ENCODE results near the gene BCL3. TPM values are rescaled to one million over a fixed set of nuclear protein-coding genes. Genes with fewer than 3 reads are reported as not detected.

The BCL3 gene
- total and polyA plus RNA-seq, 7 experiments from 2014 or later: 3.3 to 107 (median 15.0) TPM

DNA sequence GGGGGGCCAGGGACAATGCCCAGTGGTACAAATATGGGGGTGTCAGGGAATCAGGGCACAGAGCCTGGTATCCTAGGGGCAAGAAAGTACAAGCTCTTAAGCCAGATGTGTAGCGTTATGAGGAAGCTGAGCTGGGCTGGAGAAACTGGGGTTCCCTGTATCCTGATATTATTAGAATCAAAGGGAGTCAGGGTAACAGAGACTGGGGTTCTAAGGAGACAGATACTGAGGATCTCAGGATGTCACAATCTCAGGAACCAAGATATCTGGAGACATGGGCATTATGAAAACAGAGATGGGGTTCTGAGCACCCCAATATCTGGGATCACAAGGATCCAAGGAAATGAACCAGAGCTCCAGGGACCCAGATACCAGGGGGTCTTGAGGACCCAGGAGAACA is 784 bp downstream of the BCL3 start:
- Mint-ChIP-seq H3K36me3 (peaks cover 0 to 46% (median 5%) of the 10 kb centered on the region in 5 donors), H3K4me1 (peaks cover 43 to 72% (median 57%) of the 10 kb centered on the region in 7 donors), H3K27ac (peak overlapping the region; percentile 80 to 99 (median 97)), H3K9me3 (no peaks in the 10 kb centered on the region), H3K4me3 (peak overlapping the region; percentile 89 to 96 (median 93)), H3K27me3 (peaks cover 0 to 6% (median 0%) of the 10 kb centered on the region in 5 donors)
- Histone ChIP-seq H3K9me3 (ENCODE audit: control insufficient read depth in 2 of 3, low read length in 3 of 3) (no peaks in the 10 kb centered on the region), H3K36me3 (ENCODE audit: control insufficient read depth in 2 of 3, insufficient read depth in 3 of 3, low read length in 3 of 3) (no peaks in the 10 kb centered on the region), H3K27ac (ENCODE audit: low read depth, low read length) (peak overlapping the region; percentile 97), H3K27me3 (ENCODE audit: control insufficient read depth in 2 of 2, insufficient read depth in 2 of 2, low read length in 2 of 2) (no peaks in the 10 kb centered on the region), H3K4me3 (ENCODE audit: low read length) (peak overlapping the region; percentile 67), H3K4me1 (ENCODE audit: control insufficient read depth in 2 of 2, insufficient read depth in 2 of 2, low read length in 2 of 2) (peaks cover 33 to 46% of the 10 kb centered on the region in 2 donors)
- ChIA-PET POLR2A (interaction anchor here (0.9 to 2.3 kb wide), 2 partner anchors 12 to 18 kb away, joined by 3 to 7 read pairs; no protein-coding TSS in a partner anchor), CTCF (interaction anchor here (0.8 to 2.0 kb wide), 2 partner anchors 22 to 25 kb away, joined by 7 to 10 read pairs; no protein-coding TSS in a partner anchor)
- intact Hi-C loops (cut with micrococcal nuclease): loop anchor here in 1 of 2 donors (5.0 kb wide), 2 partner anchors 343 to 728 kb away; partner anchors contain the start of gene PPP1R37
- ATAC-seq (no peak), DNase-seq (no peak)

DNA sequence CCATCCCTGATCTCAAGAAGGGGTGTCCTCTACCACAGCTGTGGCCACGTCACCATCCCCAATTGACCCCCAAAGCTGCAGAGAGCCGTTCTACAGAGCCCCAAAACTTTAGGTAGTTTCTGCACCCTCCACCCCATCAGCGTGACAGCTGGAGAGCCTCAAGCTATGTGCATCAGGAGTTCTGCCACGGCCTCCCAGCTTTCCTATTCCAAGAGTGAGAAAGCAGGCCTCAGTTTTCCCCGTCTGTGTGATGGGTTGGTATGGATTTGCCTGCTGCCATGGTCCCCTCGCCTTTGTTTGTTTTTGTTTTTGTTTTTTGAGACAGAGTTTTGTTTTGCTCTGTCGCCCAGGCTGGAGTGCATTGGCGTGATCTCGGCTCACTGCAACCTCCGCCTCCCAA is 1.5 kb downstream of the BCL3 start:
- DNase-seq (peak in 1 of 9 donors; percentile 10), ATAC-seq (no peak)
- Histone ChIP-seq H3K36me3 (ENCODE audit: control insufficient read depth in 2 of 3, insufficient read depth in 3 of 3, low read length in 3 of 3) (no peaks in the 10 kb centered on the region), H3K27me3 (ENCODE audit: control insufficient read depth in 2 of 2, insufficient read depth in 2 of 2, low read length in 2 of 2) (no peaks in the 10 kb centered on the region), H3K27ac (ENCODE audit: low read depth, low read length) (peak overlapping the region; percentile 97), H3K4me3 (ENCODE audit: low read length) (peak overlapping the region; percentile 67), H3K9me3 (ENCODE audit: control insufficient read depth in 2 of 3, low read length in 3 of 3) (no peaks in the 10 kb centered on the region), H3K4me1 (ENCODE audit: control insufficient read depth in 2 of 2, insufficient read depth in 2 of 2, low read length in 2 of 2) (peaks cover 39 to 53% of the 10 kb centered on the region in 2 donors)
- H3K4me3 Mint-ChIP-seq: peak overlapping the region; percentile 89 to 96 (median 93)
- intact Hi-C loops (cut with micrococcal nuclease): loop anchor here (5.0 kb wide), 3 partner anchors 342 to 968 kb away; partner anchors contain the start of genes KCNN4 (in 1 of the 2) and PPP1R37 (in 1 of the 2)
- peak overlapping the region; percentile 80 to 99 (median 97) for H3K27ac Mint-ChIP-seq
- ChIA-PET CTCF (interaction anchor here (0.8 to 2.0 kb wide), 2 partner anchors 21 to 26 kb away, joined by 7 to 10 read pairs; no protein-coding TSS in a partner anchor), POLR2A (interaction anchor here (0.9 to 2.3 kb wide), 3 partner anchors 11 to 26 kb away, joined by 3 to 7 read pairs (median 5); no protein-coding TSS in a partner anchor)
- peaks cover 0 to 50% (median 5%) of the 10 kb centered on the region in 5 donors for H3K36me3 Mint-ChIP-seq
- H3K9me3 Mint-ChIP-seq: no peaks in the 10 kb centered on the region
- H3K27me3 Mint-ChIP-seq: peaks cover 0 to 6% (median 0%) of the 10 kb centered on the region in 5 donors
- H3K4me1 Mint-ChIP-seq: peaks cover 49 to 78% (median 62%) of the 10 kb centered on the region in 7 donors

DNA sequence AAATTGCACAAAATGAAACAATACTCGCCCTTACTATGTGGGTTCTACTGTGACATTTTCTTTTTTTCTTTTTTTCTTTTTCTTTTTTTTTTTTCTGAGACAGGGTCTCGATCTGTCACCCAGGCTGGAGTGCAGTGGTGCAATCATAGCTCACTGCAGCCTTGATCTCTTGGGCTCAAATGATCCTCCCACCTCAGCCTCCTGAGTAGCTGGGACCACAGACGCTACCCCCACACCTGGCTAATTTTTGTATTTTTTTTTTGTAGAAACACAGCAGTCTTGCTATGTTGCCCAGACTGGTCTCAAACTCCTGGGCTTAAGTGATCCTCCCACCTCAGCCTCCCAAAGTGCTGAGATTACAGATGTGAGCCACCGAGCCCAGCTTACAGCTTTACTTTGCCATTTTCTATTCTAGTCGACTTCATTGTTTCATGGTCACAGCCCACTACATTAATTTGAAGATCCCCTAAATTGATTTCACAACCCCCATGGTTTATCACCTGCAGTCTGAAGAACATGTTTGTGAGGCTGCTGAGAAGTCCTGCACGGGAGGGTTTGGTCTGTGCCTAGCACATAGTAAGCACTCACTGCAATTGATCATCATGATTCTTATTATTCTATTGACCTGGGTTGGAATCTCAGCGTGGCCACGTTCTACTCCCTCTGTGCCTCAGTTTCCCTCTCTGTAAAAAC is 3.8 kb downstream of the BCL3 start:
- peak overlapping the region; percentile 91 to 96 (median 94) for H3K4me3 Mint-ChIP-seq
- ChIA-PET CTCF (interaction anchor here (0.5 to 1.9 kb wide), 6 partner anchors 10 to 1230 kb away, joined by 3 to 17 read pairs (median 4); no protein-coding TSS in a partner anchor), POLR2A (interaction anchor here (1.5 to 2.6 kb wide), 2 partner anchors 18 to 30 kb away, joined by 3 to 12 read pairs; no protein-coding TSS in a partner anchor)
- H3K27me3 ChIP-seq (ENCODE audit: control insufficient read depth in 2 of 2, insufficient read depth in 2 of 2, low read length in 2 of 2): no peaks in the 10 kb centered on the region
- peaks cover 0 to 14% (median 0%) of the 10 kb centered on the region in 3 experiments for H3K36me3 ChIP-seq (ENCODE audit: control insufficient read depth in 2 of 3, insufficient read depth in 3 of 3, low read length in 3 of 3)
- peaks cover 0 to 63% (median 5%) of the 10 kb centered on the region in 5 donors for H3K36me3 Mint-ChIP-seq
- H3K4me1 Mint-ChIP-seq: peaks cover 44 to 72% (median 63%) of the 10 kb centered on the region in 7 donors
- intact Hi-C loops (cut with micrococcal nuclease): loop anchor here (2.0 to 5.0 kb wide), 3 partner anchors 59 to 970 kb away; partner anchors contain the start of genes KCNN4 (in 1 of the 2) and TOMM40 (in 1 of the 2)
- peak overlapping the region; percentile 40 for H3K4me3 ChIP-seq (ENCODE audit: low read length)
- no peaks in the 10 kb centered on the region for H3K9me3 Mint-ChIP-seq
- peak overlapping the region; percentile 97 for H3K27ac ChIP-seq (ENCODE audit: low read depth, low read length)
- peaks cover 46 to 60% of the 10 kb centered on the region in 2 donors for H3K4me1 ChIP-seq (ENCODE audit: control insufficient read depth in 2 of 2, insufficient read depth in 2 of 2, low read length in 2 of 2)
- ATAC-seq (no peak), DNase-seq (peak in 1 of 9 donors; percentile 8)
- no peaks in the 10 kb centered on the region for H3K9me3 ChIP-seq (ENCODE audit: control insufficient read depth in 2 of 3, low read length in 3 of 3)
- peaks cover 0 to 3% (median 0%) of the 10 kb centered on the region in 5 donors for H3K27me3 Mint-ChIP-seq
- H3K27ac Mint-ChIP-seq: peak overlapping the region; percentile 93 to 99 (median 97)

DNA sequence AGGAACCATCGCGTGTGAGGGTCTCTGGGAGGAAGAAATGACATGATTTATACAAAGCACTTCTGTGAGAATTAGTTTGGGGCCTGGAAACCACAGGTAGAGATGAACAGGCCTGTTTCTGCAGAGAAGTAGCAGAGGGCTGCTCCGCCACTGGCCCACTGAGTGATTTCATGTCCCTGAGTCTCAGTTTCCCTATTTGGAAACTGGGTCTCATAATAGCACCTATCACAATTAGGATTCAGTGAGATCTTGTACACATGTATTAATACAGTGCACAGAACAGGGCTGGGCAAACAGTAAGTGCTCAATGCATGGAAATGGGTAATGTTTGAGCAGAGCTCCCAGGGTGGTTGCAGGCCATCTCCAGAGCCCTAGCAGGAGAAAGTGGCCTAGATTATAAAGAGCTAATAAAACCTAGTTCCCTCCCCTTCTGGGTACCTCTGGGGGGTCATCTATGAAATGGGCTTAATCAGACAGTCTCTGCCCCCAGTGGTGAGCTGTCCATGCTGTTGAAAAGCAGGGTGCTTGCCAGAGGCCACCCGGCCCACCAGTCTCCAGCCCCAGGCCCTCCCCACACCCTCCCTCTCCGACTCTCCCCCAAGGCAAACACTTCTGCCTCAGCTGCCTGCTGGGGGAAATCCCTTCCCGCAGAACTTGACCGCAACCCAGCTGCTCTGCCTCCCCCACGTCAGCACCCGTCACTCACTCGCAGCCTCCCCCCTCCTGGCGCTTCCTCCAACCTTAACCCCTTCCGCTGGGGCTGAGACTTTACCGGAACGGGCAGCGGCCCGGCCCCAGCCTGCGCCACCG is 4.5 kb downstream of the BCL3 start:
- Histone ChIP-seq H3K36me3 (ENCODE audit: control insufficient read depth in 2 of 3, insufficient read depth in 3 of 3, low read length in 3 of 3) (peaks cover 0 to 21% (median 3%) of the 10 kb centered on the region in 3 experiments), H3K27ac (ENCODE audit: low read depth, low read length) (peak overlapping the region; percentile 97), H3K9me3 (ENCODE audit: control insufficient read depth in 2 of 3, low read length in 3 of 3) (no peaks in the 10 kb centered on the region), H3K4me1 (ENCODE audit: control insufficient read depth in 2 of 2, insufficient read depth in 2 of 2, low read length in 2 of 2) (peaks cover 46 to 60% of the 10 kb centered on the region in 2 donors), H3K27me3 (ENCODE audit: control insufficient read depth in 2 of 2, insufficient read depth in 2 of 2, low read length in 2 of 2) (no peaks in the 10 kb centered on the region), H3K4me3 (ENCODE audit: low read length) (peak overlapping the region; percentile 40)
- peak overlapping the region; percentile 91 to 96 (median 94) for H3K4me3 Mint-ChIP-seq
- intact Hi-C loops (cut with micrococcal nuclease): loop anchor here (1.0 to 5.0 kb wide), 6 partner anchors 17 to 971 kb away; partner anchors contain the start of genes KCNN4 (in 1 of the 2), RELB (in 1 of the 2), TOMM40 (in 1 of the 2) and ZNF180 (in 1 of the 2)
- no peaks in the 10 kb centered on the region for H3K9me3 Mint-ChIP-seq
- ChIA-PET POLR2A (interaction anchor here (0.7 to 2.6 kb wide), 7 partner anchors 8 to 61 kb away, joined by 3 to 12 read pairs (median 4); no protein-coding TSS in a partner anchor), CTCF (interaction anchor here (0.5 to 1.9 kb wide), 6 partner anchors 14 to 1231 kb away, joined by 3 to 17 read pairs (median 7); no protein-coding TSS in a partner anchor)
- peaks cover 0 to 66% (median 4%) of the 10 kb centered on the region in 5 donors for H3K36me3 Mint-ChIP-seq
- H3K27me3 Mint-ChIP-seq: peaks cover 0 to 3% (median 0%) of the 10 kb centered on the region in 5 donors
- peak overlapping the region; percentile 93 to 99 (median 97) for H3K27ac Mint-ChIP-seq
- DNase-seq (peak; percentile 80 to 96 (median 95)), ATAC-seq (peak; percentile 85)
- H3K4me1 Mint-ChIP-seq: peaks cover 36 to 71% (median 63%) of the 10 kb centered on the region in 7 donors

DNA sequence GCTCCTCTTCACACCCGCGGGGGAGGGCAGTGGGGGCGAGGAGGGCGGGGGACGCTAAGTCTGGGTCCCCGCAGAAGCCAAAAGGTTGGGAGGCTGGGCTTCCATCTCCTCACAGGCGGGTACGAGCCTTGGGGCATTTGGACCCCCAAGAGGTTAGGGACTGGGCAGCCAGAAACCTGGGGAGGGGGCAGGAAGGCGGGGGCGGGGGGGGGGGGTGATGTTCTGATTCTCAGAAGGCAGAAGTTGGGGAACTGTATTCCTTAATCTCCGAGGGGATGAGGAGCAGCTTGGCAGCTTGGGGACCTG is 5.1 kb downstream of the BCL3 start:
- Mint-ChIP-seq H3K4me3 (peak overlapping the region; percentile 91 to 96 (median 94)), H3K4me1 (peaks cover 35 to 74% (median 66%) of the 10 kb centered on the region in 7 donors), H3K9me3 (no peaks in the 10 kb centered on the region), H3K27ac (peak overlapping the region; percentile 93 to 99 (median 97)), H3K36me3 (peaks cover 0 to 68% (median 4%) of the 10 kb centered on the region in 5 donors), H3K27me3 (peaks cover 0 to 3% (median 0%) of the 10 kb centered on the region in 5 donors)
- intact Hi-C loops (cut with micrococcal nuclease): loop anchor here (1.0 to 5.0 kb wide), 6 partner anchors 17 to 971 kb away; partner anchors contain the start of genes KCNN4 (in 1 of the 2), RELB (in 1 of the 2), TOMM40 (in 1 of the 2) and ZNF180 (in 1 of the 2)
- CTCF ChIA-PET: interaction anchor here (1.3 to 1.9 kb wide), 3 partner anchors 17 to 32 kb away, joined by 5 to 17 read pairs (median 9); no protein-coding TSS in a partner anchor
- POLR2A ChIA-PET: interaction anchor here (0.6 to 2.6 kb wide), 6 partner anchors 10 to 860 kb away, joined by 3 to 12 read pairs (median 4); no protein-coding TSS in a partner anchor
- H3K4me3 ChIP-seq (ENCODE audit: low read length): peak overlapping the region; percentile 81
- peak overlapping the region; percentile 97 for H3K27ac ChIP-seq (ENCODE audit: low read depth, low read length)
- peaks cover 46 to 60% of the 10 kb centered on the region in 2 donors for H3K4me1 ChIP-seq (ENCODE audit: control insufficient read depth in 2 of 2, insufficient read depth in 2 of 2, low read length in 2 of 2)
- no peaks in the 10 kb centered on the region for H3K27me3 ChIP-seq (ENCODE audit: control insufficient read depth in 2 of 2, insufficient read depth in 2 of 2, low read length in 2 of 2)
- no peak for DNase-seq
- no peak for ATAC-seq
- peaks cover 0 to 27% (median 3%) of the 10 kb centered on the region in 3 experiments for H3K36me3 ChIP-seq (ENCODE audit: control insufficient read depth in 2 of 3, insufficient read depth in 3 of 3, low read length in 3 of 3)
- H3K9me3 ChIP-seq (ENCODE audit: control insufficient read depth in 2 of 3, low read length in 3 of 3): no peaks in the 10 kb centered on the region

Measured in naive thymus-derived CD4-positive, alpha-beta T cell (primary cell).